ENCODE measurements around the gene METTL14.

The METTL14 gene

GRCh38 chr4:118760092-118760491, 74.9 kb downstream of the METTL14 start:
- DNase-seq: no peak

GRCh38 chr4:118760493-118760892, 75.3 kb downstream of the METTL14 start:
- no peak for DNase-seq

- DNase-seq: peak; percentile 47
These were observed 76.3 kb downstream of the METTL14 start for GRCh38 chr4:118761397-118762016.

GRCh38 chr4:118762155-118762554, 77.0 kb downstream of the METTL14 start:
- DNase-seq: no peak

- DNase-seq: peak; percentile 40
These were observed 77.7 kb downstream of the METTL14 start for GRCh38 chr4:118762730-118763477.

Measured in fibroblast of skin of scalp (primary cell).